GM12878 (cell line): ENCODE data around the gene SPDYC. TPM values are rescaled to one million over a fixed set of nuclear protein-coding genes. Genes with fewer than 3 reads are reported as not detected.

Source experiments
- ATAC-seq: fragments of 200-7000 bp; cut with Tn5 transposase; 3 replicates; pipeline ENCODE4 v1.9.1; 2020; ENCODE audit warnings: mild to moderate bottlenecking, moderate library complexity
- BruUV-seq: library from RNA; stranded (reverse); fragments of 400-500 nt; replicated peaks from 2 replicates; lab custom pipeline; 2021; lab: Mats Ljungman, UMichigan
- CTCF ChIA-PET: fragments of 300-600 bp; sonication (Branson Sonifier 250); formaldehyde crosslinking; extraction: SDS; loops from one replicate; lab custom pipeline; 2021; ENCODE audit warnings: inconsistent platforms; lab: Yijun Ruan, JAX
- POLR2A ChIA-PET: fragments of 350-600 bp; formaldehyde crosslinking; extraction: SDS; loops from one replicate; lab custom pipeline; 2021; ENCODE audit warnings: inconsistent platforms; lab: Charles Lee
- RAD21 ChIA-PET: fragments of 300-600 bp; sonication (Branson Sonifier 250); formaldehyde crosslinking; loops from one replicate; lab custom pipeline; 2023; ENCODE audit warnings: antibody characterized with exemption; ENCODE audit not compliant: unreplicated experiment; lab: Charles Lee
- SMC1A ChIA-PET: fragments of 300-600 bp; sonication (Branson Sonifier 250); formaldehyde crosslinking; loops from one replicate; lab custom pipeline; 2023; ENCODE audit not compliant: unreplicated experiment, uncharacterized antibody; lab: Charles Lee
- DNase-seq: peaks from one replicate; pipeline ENCODE4 v3.0.0-alpha.2; 2011; ENCODE audit warnings: low read depth, low spot score
- FAIRE-seq: peaks from 3 replicates; lab custom pipeline; 2011; peaks lifted over from hg19 to GRCh38; lab: Jason Lieb, UNC
- H2AFZ ChIP-seq: 2 replicates; pipeline ENCODE4 v1.6.0; 2011; ENCODE audit warnings: low read depth, low read length, control low read depth; ENCODE audit not compliant: control insufficient read depth
- H3K27ac ChIP-seq: 2 replicates; pipeline ENCODE4 v1.5.1; 2011; ENCODE audit warnings: control low read depth; ENCODE audit not compliant: control insufficient read depth, insufficient read depth
- H3K27me3 ChIP-seq, 2 experiments: replicated peaks in 1 of 2; 2 replicates each; pipeline versions ENCODE4 v1.6.0 to v1.6.1; 2011; ENCODE audit warnings: low read length in 1 of 2; ENCODE audit not compliant: control insufficient read depth in 2 of 2, insufficient read depth in 2 of 2
- H3K36me3 ChIP-seq, 2 experiments: 2 replicates each; pipeline ENCODE4 v1.5.1; 2011; ENCODE audit warnings: low read length in 1 of 2; ENCODE audit not compliant: control insufficient read depth in 2 of 2, insufficient read depth in 2 of 2
- H3K4me1 ChIP-seq: 2 replicates; pipeline ENCODE4 v1.6.1; 2011; ENCODE audit warnings: mild to moderate bottlenecking, low read length, moderate library complexity, mixed read lengths; ENCODE audit not compliant: control insufficient read depth, insufficient read depth
- H3K4me2 ChIP-seq: 2 replicates; pipeline ENCODE4 v1.6.0; 2011; ENCODE audit warnings: control low read depth; ENCODE audit not compliant: control insufficient read depth, insufficient read depth
- H3K4me3 ChIP-seq: fragments of 200-600 bp; sonication (generic); 2 replicates; pipeline ENCODE4 v1.5.1; 2016
- H3K79me2 ChIP-seq: 2 replicates; pipeline ENCODE4 v1.6.0; 2011; ENCODE audit warnings: low read length; ENCODE audit not compliant: control insufficient read depth, insufficient read depth
- H3K9ac ChIP-seq: 2 replicates; pipeline ENCODE4 v1.8.0; 2011; ENCODE audit warnings: low read length, control low read depth, mixed read lengths; ENCODE audit not compliant: control insufficient read depth, insufficient read depth
- H3K9me3 ChIP-seq: replicated peaks from 3 replicates; pipeline ENCODE4 v1.5.1; 2011; ENCODE audit warnings: mild to moderate bottlenecking, low read length; ENCODE audit not compliant: control insufficient read depth, insufficient read depth
- H4K20me1 ChIP-seq: 2 replicates; pipeline ENCODE4 v1.6.0; 2011; ENCODE audit not compliant: control insufficient read depth, insufficient read depth
- CHD4 ChIP-seq: fragments of 200-600 bp; sonication (generic); IDR thresholded peaks from 2 replicates; pipeline ENCODE4 v1.6.1; 2016; ENCODE audit warnings: mild to moderate bottlenecking
- FOXM1 ChIP-seq: IDR thresholded peaks from 2 replicates; pipeline ENCODE4 v1.6.1; 2012; ENCODE audit warnings: low read depth, mild to moderate bottlenecking, inconsistent platforms, low read length, moderate library complexity
- GATAD2B ChIP-seq: fragments of 450-650 bp; conservative IDR thresholded peaks from 2 replicates; pipeline ENCODE4 v1.6.1; 2017; ENCODE audit warnings: low read depth, mild to moderate bottlenecking, moderate library complexity
- HDAC6 ChIP-seq: fragments of 200-600 bp; sonication (generic); IDR thresholded peaks from one replicate; pipeline ENCODE4 v1.8.0; 2017; ENCODE audit warnings: antibody characterized with exemption; ENCODE audit not compliant: unreplicated experiment
- MEF2B ChIP-seq: fragments of 450-650 bp; IDR thresholded peaks from 2 replicates; pipeline ENCODE4 v1.6.1; 2018; ENCODE audit warnings: mild to moderate bottlenecking, moderate library complexity; ENCODE audit not compliant: partially characterized antibody, poor library complexity, severe bottlenecking
- MYB ChIP-seq: fragments of 150-350 bp; IDR thresholded peaks from 2 replicates; pipeline ENCODE4 v1.6.1; 2014; ENCODE audit warnings: mild to moderate bottlenecking, low read depth, low read length, borderline replicate concordance
- NBN ChIP-seq: fragments of 450-650 bp; IDR thresholded peaks from 2 replicates; pipeline ENCODE4 v1.6.1; 2016
- SMAD5 ChIP-seq: IDR thresholded peaks from 2 replicates; pipeline ENCODE4 v1.6.1; 2016; ENCODE audit warnings: antibody characterized with exemption, low read depth
- SREBF1 ChIP-seq: IDR thresholded peaks from 2 replicates; pipeline ENCODE4 v1.6.1; 2012; ENCODE audit warnings: mild to moderate bottlenecking, low read length
- WRNIP1 ChIP-seq: IDR thresholded peaks from 2 replicates; pipeline ENCODE4 v1.6.1; 2011; ENCODE audit warnings: low read depth, low read length, improper control_type of control experiment, borderline replicate concordance
- YBX1 ChIP-seq: fragments of 450-650 bp; IDR thresholded peaks from 2 replicates; pipeline ENCODE4 v1.6.1; 2016; ENCODE audit warnings: antibody characterized with exemption
- ZNF592 ChIP-seq: fragments of 450-650 bp; IDR thresholded peaks from 2 replicates; pipeline ENCODE4 v1.6.1; 2017; ENCODE audit warnings: mild to moderate bottlenecking, moderate library complexity
- ZNF622 ChIP-seq: fragments of 450-650 bp; IDR thresholded peaks from 2 replicates; pipeline ENCODE4 v1.6.1; 2017; ENCODE audit warnings: mild to moderate bottlenecking, inconsistent platforms
- WGBS: methylation state at CpG from one replicate; pipeline ENCODE4 v1.1.6; 2016; ENCODE audit warnings: low lambda C conversion rate; ENCODE audit not compliant: insufficient replicate concordance, insufficient coverage; ENCODE audit errors: missing lambda C conversion rate; 5-methylcytosine and 5-hydroxymethylcytosine counted together
- in situ Hi-C: fragments of 300-500 bp; cut with MboI; formaldehyde crosslinking; loops from 9 replicates; pipeline ENCODE4 v1.14.3; 2018; ENCODE audit warnings: mixed read lengths
- intact Hi-C: fragments of 100-400 bp; cut with micrococcal nuclease; formaldehyde crosslinking; loops from one replicate; pipeline ENCODE4 v1.14.2; 2022; ENCODE audit not compliant: unreplicated experiment
- polyA plus RNA-seq, 11 experiments: library from polyadenylated mRNA; depleted of rRNA in 4 of 11; unstranded in 6 of 11; stranded (reverse) in 5 of 11; fragments of >200 nt; fragmentation: Nextera tagmentation in 4 of 11; fragmentation: Illumina TruSeq in 1 of 11; extraction: Ambion mirVana in 4 of 11; extraction: Trizol in 1 of 11; gene quantifications; 1 replicate in 1 of 11; 2 replicates in 10 of 11; pipeline versions ENCODE4 v1.2.1 to v1.2.3, GENCODE V29; 2011 to 2016; ENCODE audit warnings: inconsistent platforms in 2 of 11, missing spikeins in 2 of 11, low read depth in 1 of 11
- total RNA-seq, 4 experiments: library from RNA; depleted of rRNA in 3 of 4; stranded (reverse); fragments of >200 nt in 3 of 4; fragmentation: Illumina TruSeq in 1 of 4; extraction: Trizol in 1 of 4; gene quantifications; 2 replicates each; pipeline versions ENCODE4 v1.2.1 to v1.2.3, GENCODE V29; 2013 to 2021
- TF ChIP-seq, protein P1 (sequence below): IDR thresholded peaks from 2 replicates; pipeline ENCODE4 v1.6.1; 2012; ENCODE audit warnings: low read length, inconsistent platforms
- TF ChIP-seq, protein P2 (sequence below): IDR thresholded peaks from 2 replicates; pipeline ENCODE4 v1.6.1; 2012; ENCODE audit warnings: low read depth, low read length, improper control_type of control experiment

The SPDYC gene
- total and polyA plus RNA-seq, 10 of the 15 experiments (the other 5 are each of a cell fraction or from before 2014, with no cell fraction given): not detected

DNA sequence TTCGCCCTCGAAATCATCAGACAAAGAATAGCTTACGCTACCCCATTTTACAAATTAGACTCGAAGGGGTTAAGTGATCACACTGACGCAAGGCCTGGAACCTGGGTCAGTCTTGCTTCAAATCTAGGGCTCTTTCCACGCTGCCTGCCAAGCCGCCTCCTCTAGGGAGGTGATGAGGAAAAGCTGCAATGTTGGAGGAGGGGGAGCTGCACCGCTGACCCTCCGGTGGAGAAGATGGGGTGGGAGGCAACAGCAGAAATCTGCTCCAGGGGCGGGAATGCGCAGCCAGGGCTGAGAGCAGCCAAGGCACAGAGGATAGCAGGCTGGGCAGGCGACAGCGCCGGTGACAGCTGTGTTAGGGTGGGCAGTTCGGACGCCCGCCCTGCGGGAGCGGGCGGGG is 36.3 kb upstream of the SPDYC start:
- RAD21 ChIA-PET: interaction anchor here (0.9 kb wide), 1 partner anchor 48 kb away, joined by 3 read pairs; the partner anchor contains the start of gene CAPN1
- Histone ChIP-seq H3K9me3 (no peaks in the 10 kb centered on the region), H3K79me2 (peaks cover 44% of the 10 kb centered on the region), H3K36me3 (peaks cover 15 to 22% of the 10 kb centered on the region in 2 experiments), H2AFZ (no peak overlapping the region), H4K20me1 (0 out of 2 replicates have a peak, but pooled peaks cover 4% of the 10 kb centered on the region), H3K9ac (peak overlapping the region; percentile 96), H3K4me1 (peaks cover 21% of the 10 kb centered on the region), H3K4me3 (peak overlapping the region; percentile 99), H3K27me3 (no peaks in the 10 kb centered on the region), H3K27ac (peak overlapping the region; percentile 99), H3K4me2 (peak overlapping the region; percentile 98)
- DNase-seq (no peak), FAIRE-seq (no peak), ATAC-seq (no peak)
- in situ Hi-C loops: no loop called here
- no TSS peak for BruUV-seq
- intact Hi-C loops: loop anchor here (5.0 to 10.0 kb wide), 2 partner anchors 49 to 121 kb away; partner anchors contain the start of gene CAPN1
- POLR2A ChIA-PET: interaction anchor here (0.9 to 3.1 kb wide), 6 partner anchors 9 to 354 kb away, joined by 3 to 16 read pairs (median 5); partner anchors contain the start of genes FAU, MRPL49 and TM7SF2
- CTCF ChIA-PET: interaction anchor here (3.6 to 6.7 kb wide), 2 partner anchors 13 to 22 kb away, joined by 29 to 40 read pairs; partner anchors contain the start of genes FAU, MRPL49 and TM7SF2
- SMC1A ChIA-PET: interaction anchor here (2.4 kb wide), 1 partner anchor 10 kb away, joined by 8 read pairs; no protein-coding TSS in a partner anchor
- TF ChIP-seq YBX1 (no peak), FOXM1 (no peak), SREBF1 (no peak), NBN (no peak), MEF2B (no peak), GATAD2B (no peak), ZNF592 (no peak), HDAC6 (no peak), WRNIP1 (no peak), CHD4 (no peak), SMAD5 (no peak), ZNF622 (no peak), MYB (no peak)
- TF ChIP-seq, protein P1, sequence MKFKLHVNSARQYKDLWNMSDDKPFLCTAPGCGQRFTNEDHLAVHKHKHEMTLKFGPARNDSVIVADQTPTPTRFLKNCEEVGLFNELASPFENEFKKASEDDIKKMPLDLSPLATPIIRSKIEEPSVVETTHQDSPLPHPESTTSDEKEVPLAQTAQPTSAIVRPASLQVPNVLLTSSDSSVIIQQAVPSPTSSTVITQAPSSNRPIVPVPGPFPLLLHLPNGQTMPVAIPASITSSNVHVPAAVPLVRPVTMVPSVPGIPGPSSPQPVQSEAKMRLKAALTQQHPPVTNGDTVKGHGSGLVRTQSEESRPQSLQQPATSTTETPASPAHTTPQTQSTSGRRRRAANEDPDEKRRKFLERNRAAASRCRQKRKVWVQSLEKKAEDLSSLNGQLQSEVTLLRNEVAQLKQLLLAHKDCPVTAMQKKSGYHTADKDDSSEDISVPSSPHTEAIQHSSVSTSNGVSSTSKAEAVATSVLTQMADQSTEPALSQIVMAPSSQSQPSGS: no peak
- TF ChIP-seq, protein P2, sequence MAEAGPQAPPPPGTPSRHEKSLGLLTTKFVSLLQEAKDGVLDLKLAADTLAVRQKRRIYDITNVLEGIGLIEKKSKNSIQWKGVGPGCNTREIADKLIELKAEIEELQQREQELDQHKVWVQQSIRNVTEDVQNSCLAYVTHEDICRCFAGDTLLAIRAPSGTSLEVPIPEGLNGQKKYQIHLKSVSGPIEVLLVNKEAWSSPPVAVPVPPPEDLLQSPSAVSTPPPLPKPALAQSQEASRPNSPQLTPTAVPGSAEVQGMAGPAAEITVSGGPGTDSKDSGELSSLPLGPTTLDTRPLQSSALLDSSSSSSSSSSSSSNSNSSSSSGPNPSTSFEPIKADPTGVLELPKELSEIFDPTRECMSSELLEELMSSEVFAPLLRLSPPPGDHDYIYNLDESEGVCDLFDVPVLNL: no peak
- TF ChIP-seq, all 136 proteins: peak for 0
- under 1% methylated on average over 20 of the region's 20 CpGs for WGBS
